HepG2 (cell line): ENCODE data around the gene SLC13A3. TPM values are rescaled to one million over a fixed set of nuclear protein-coding genes. Genes with fewer than 3 reads are reported as not detected.

ENCODE experiments used
- CREB1 ChIP-seq, 2 experiments: fragments of 450-650 bp in 1 of 2; IDR thresholded peaks; 2 replicates each; pipeline ENCODE4 v1.6.1; 2016 to 2017; ENCODE audit warnings: control low read depth in 1 of 2, mild to moderate bottlenecking in 1 of 2, missing compliant biosample characterization in 1 of 2, missing genetic modification characterization in 1 of 2
- DPF2 ChIP-seq: sonication (generic); formaldehyde crosslinking; IDR thresholded peaks from 2 replicates; pipeline ENCODE4 v1.4.0; 2020; ENCODE audit warnings: mild to moderate bottlenecking, low read depth, missing genetic modification reagents, borderline replicate concordance
- GTF2F1 ChIP-seq: fragments of 150-350 bp; IDR thresholded peaks from 2 replicates; pipeline ENCODE4 v1.6.1; 2014; ENCODE audit warnings: low read length
- HBP1 ChIP-seq: IDR thresholded peaks from 2 replicates; pipeline ENCODE4 v1.6.1; 2016; ENCODE audit warnings: low read depth, control low read depth
- KDM4B ChIP-seq: sonication (generic); formaldehyde crosslinking; IDR thresholded peaks from 2 replicates; pipeline ENCODE4 v1.4.0; 2020; ENCODE audit warnings: missing genetic modification reagents
- MED8 ChIP-seq: sonication (generic); formaldehyde crosslinking; IDR thresholded peaks from 2 replicates; pipeline ENCODE4 v1.8.1; 2023; ENCODE audit warnings: mild to moderate bottlenecking, missing genetic modification reagents; ENCODE audit not compliant: insufficient replicate concordance
- THYN1 ChIP-seq: sonication (generic); formaldehyde crosslinking; IDR thresholded peaks from 2 replicates; pipeline ENCODE4 v1.8.1; 2023; ENCODE audit warnings: low read depth, mild to moderate bottlenecking, moderate library complexity, missing genetic modification reagents, borderline replicate concordance
- TSC22D2 ChIP-seq: sonication (generic); formaldehyde crosslinking; IDR thresholded peaks from 2 replicates; pipeline ENCODE4 v1.5.1; 2020; ENCODE audit warnings: missing genetic modification reagents, mild to moderate bottlenecking, borderline replicate concordance
- YY1 ChIP-seq: IDR thresholded peaks from 2 replicates; pipeline ENCODE4 v1.6.1; 2011; ENCODE audit warnings: low read length, low read depth, moderate library complexity, mild to moderate bottlenecking; ENCODE audit not compliant: insufficient read depth, insufficient replicate concordance
- ZBTB14 ChIP-seq: sonication (generic); formaldehyde crosslinking; IDR thresholded peaks from 2 replicates; pipeline ENCODE4 v1.4.0; 2020; ENCODE audit warnings: missing genetic modification reagents
- ZBTB33 ChIP-seq: sonication (generic); formaldehyde crosslinking; IDR thresholded peaks from 2 replicates; pipeline ENCODE4 v1.4.0; 2020; ENCODE audit warnings: missing genetic modification reagents
- ZNF264 ChIP-seq: sonication (generic); formaldehyde crosslinking; IDR thresholded peaks from 2 replicates; pipeline ENCODE4 v1.4.0; 2020; ENCODE audit warnings: missing genetic modification reagents
- ZNF329 ChIP-seq: sonication (generic); formaldehyde crosslinking; IDR thresholded peaks from 2 replicates; pipeline ENCODE4 v1.9.0; 2021; ENCODE audit warnings: low read depth, mild to moderate bottlenecking, missing genetic modification reagents
- ZNF484 ChIP-seq: sonication (generic); formaldehyde crosslinking; IDR thresholded peaks from 2 replicates; pipeline ENCODE4 v1.5.1; 2020; ENCODE audit warnings: mild to moderate bottlenecking, low read depth, missing genetic modification reagents, borderline replicate concordance
- ZNF629 ChIP-seq: sonication (generic); formaldehyde crosslinking; conservative IDR thresholded peaks from 2 replicates; pipeline ENCODE4 v1.5.0; 2020; ENCODE audit warnings: missing genetic modification reagents
- ZNF672 ChIP-seq: sonication (generic); formaldehyde crosslinking; IDR thresholded peaks from 2 replicates; pipeline ENCODE4 v1.8.1; 2022; ENCODE audit warnings: missing genetic modification reagents
- ZNF678 ChIP-seq: sonication (generic); formaldehyde crosslinking; IDR thresholded peaks from 2 replicates; pipeline ENCODE4 v1.4.0; 2020; ENCODE audit warnings: mild to moderate bottlenecking, missing genetic modification reagents
- ZNF775 ChIP-seq: sonication (generic); formaldehyde crosslinking; IDR thresholded peaks from 2 replicates; pipeline ENCODE4 v1.4.0; 2020; ENCODE audit warnings: missing genetic modification reagents, mild to moderate bottlenecking, moderate library complexity, borderline replicate concordance
- ZNF878 ChIP-seq: sonication (generic); formaldehyde crosslinking; IDR thresholded peaks from 2 replicates; pipeline ENCODE4 v1.8.1; 2023; ENCODE audit warnings: mild to moderate bottlenecking, missing genetic modification reagents, moderate library complexity
- polyA plus RNA-seq, 8 experiments: library from polyadenylated mRNA; depleted of rRNA in 3 of 8; stranded (reverse) in 7 of 8; unstranded in 1 of 8; fragments of >200 nt; fragmentation: Illumina TruSeq in 4 of 8; extraction: Trizol in 4 of 8; gene quantifications; 2 replicates each; pipeline versions ENCODE4 v1.2.1 to v1.2.3, GENCODE V29; 2011 to 2016; ENCODE audit warnings: low read depth in 4 of 8, missing spikeins in 1 of 8, mixed read lengths in 1 of 8; ENCODE audit not compliant: insufficient read depth in 1 of 8
- total RNA-seq, 5 experiments: library from RNA; depleted of rRNA; stranded (reverse); fragments of >200 nt; fragmentation: Illumina TruSeq; extraction: Trizol; gene quantifications; 2 replicates each; pipeline ENCODE4 v1.2.3, GENCODE V29; 2016; ENCODE audit warnings: low read depth in 1 of 5
- TF ChIP-seq, protein P1 (sequence below): sonication (generic); formaldehyde crosslinking; IDR thresholded peaks from 2 replicates; pipeline ENCODE4 v1.5.0; 2020; ENCODE audit warnings: mild to moderate bottlenecking, missing genetic modification reagents
- TF ChIP-seq, protein P2 (sequence below): IDR thresholded peaks from 2 replicates; pipeline ENCODE4 v1.6.1; 2018; ENCODE audit warnings: missing genetic modification reagents, mild to moderate bottlenecking, missing compliant biosample characterization

SLC13A3 gene
- total and polyA plus RNA-seq, 2 of the 13 experiments (the other 11 are each of a cell fraction or from before 2014, with no cell fraction given) = 66.5 to 76.0 TPM

- TF ChIP-seq ZBTB33 (CRISPR knock-in tag) = peak; percentile 94
- TF ChIP-seq, protein P1, sequence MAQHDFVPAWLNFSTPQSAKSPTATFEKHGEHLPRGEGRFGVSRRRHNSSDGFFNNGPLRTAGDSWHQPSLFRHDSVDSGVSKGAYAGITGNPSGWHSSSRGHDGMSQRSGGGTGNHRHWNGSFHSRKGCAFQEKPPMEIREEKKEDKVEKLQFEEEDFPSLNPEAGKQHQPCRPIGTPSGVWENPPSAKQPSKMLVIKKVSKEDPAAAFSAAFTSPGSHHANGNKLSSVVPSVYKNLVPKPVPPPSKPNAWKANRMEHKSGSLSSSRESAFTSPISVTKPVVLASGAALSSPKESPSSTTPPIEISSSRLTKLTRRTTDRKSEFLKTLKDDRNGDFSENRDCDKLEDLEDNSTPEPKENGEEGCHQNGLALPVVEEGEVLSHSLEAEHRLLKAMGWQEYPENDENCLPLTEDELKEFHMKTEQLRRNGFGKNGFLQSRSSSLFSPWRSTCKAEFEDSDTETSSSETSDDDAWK (CRISPR knock-in tag) = no peak
- TF ChIP-seq ZNF678 = 0 out of 2 replicates have a peak, but pooled peaks have one; percentile 46
- TF ChIP-seq ZNF775 (CRISPR knock-in tag) = peak; percentile 81; the same call in 1 of the 2 replicates
- TF ChIP-seq, protein P2, sequence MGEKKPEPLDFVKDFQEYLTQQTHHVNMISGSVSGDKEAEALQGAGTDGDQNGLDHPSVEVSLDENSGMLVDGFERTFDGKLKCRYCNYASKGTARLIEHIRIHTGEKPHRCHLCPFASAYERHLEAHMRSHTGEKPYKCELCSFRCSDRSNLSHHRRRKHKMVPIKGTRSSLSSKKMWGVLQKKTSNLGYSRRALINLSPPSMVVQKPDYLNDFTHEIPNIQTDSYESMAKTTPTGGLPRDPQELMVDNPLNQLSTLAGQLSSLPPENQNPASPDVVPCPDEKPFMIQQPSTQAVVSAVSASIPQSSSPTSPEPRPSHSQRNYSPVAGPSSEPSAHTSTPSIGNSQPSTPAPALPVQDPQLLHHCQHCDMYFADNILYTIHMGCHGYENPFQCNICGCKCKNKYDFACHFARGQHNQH = peak; percentile 100
- no peak for TF ChIP-seq ZNF329 (CRISPR knock-in tag)
- TF ChIP-seq KDM4B = peak; percentile 100
- peak; percentile 93; the same call in 1 of the 2 replicates for TF ChIP-seq THYN1
- peak; percentile 66 for TF ChIP-seq CREB1 (IDR thresholded peaks at IDR 0.05)
- peak; percentile 92 for TF ChIP-seq CREB1 (CRISPR knock-in tag; IDR thresholded peaks at IDR 0.05)
- no peak for TF ChIP-seq ZNF672 (CRISPR knock-in tag)
- TF ChIP-seq HBP1 = peak; percentile 81; the same call in 1 of the 2 replicates
- peak; percentile 96 for TF ChIP-seq ZNF629
- TF ChIP-seq ZNF878 (CRISPR knock-in tag) = peak; percentile 98
- TF ChIP-seq ZBTB14 (CRISPR knock-in tag) = peak; percentile 68
- peak; percentile 99 for TF ChIP-seq ZNF264 (CRISPR knock-in tag)
- peak; percentile 100 for TF ChIP-seq MED8 (CRISPR knock-in tag)
- TF ChIP-seq YY1 = peak; percentile 53
- peak; percentile 63; the same call in 1 of the 2 replicates for TF ChIP-seq ZNF484 (CRISPR knock-in tag)
- no peak; the same call in 1 of the 2 replicates for TF ChIP-seq GTF2F1
- peak; percentile 100 for TF ChIP-seq DPF2 (CRISPR knock-in tag)
- TF ChIP-seq TSC22D2 (CRISPR knock-in tag) = peak; percentile 95
Observed at GRCh38 chr20:46666818-46667515, 15.7 kb upstream of the SLC13A3 start (continued).
